H1 (cell line): ENCODE measurements around the gene CSH1. TPM values are rescaled to one million over a fixed set of nuclear protein-coding genes. Genes with fewer than 3 reads are reported as not detected.
"Not testable (repeated sequence)": the region's sequence is repeated elsewhere in the genome, so short reads cannot be mapped to it uniquely, and the experiment has no call there.

Experiments
- CTCF ChIA-PET: fragments of 300-600 bp; sonication (Branson Sonifier 250); formaldehyde crosslinking; loops from one replicate; lab custom pipeline; 2021; ENCODE audit not compliant: partially characterized antibody; lab: Charles Lee
- POLR2A ChIA-PET: fragments of 300-600 bp; sonication (Branson Sonifier 250); formaldehyde crosslinking; loops from one replicate; lab custom pipeline; 2021; ENCODE audit warnings: inconsistent platforms; ENCODE audit not compliant: partially characterized antibody; lab: Charles Lee
- DNase-seq, 2 experiments: peaks; one replicate each; pipeline versions ENCODE4 v3.0.0 to v3.0.0-alpha.2; 2010 to 2022; ENCODE audit warnings: low spot score in 2 of 2, low read depth in 1 of 2, mixed read lengths in 1 of 2
- FAIRE-seq: peaks from 2 replicates; lab custom pipeline; 2011; peaks lifted over from hg19 to GRCh38; lab: Jason Lieb, UNC
- H2AFZ ChIP-seq: 2 replicates; pipeline ENCODE4 v1.8.1; 2012; ENCODE audit warnings: low read length, inconsistent platforms
- H2AK5ac ChIP-seq: 2 replicates; pipeline ENCODE4 v1.6.1; 2013; ENCODE audit warnings: low read depth, low read length
- H2BK120ac ChIP-seq: replicated peaks from 2 replicates; pipeline ENCODE3; 2013; ENCODE audit warnings: low read depth, low read length, inconsistent platforms
- H2BK12ac ChIP-seq: 2 replicates; pipeline ENCODE4 v1.6.1; 2013; ENCODE audit warnings: low read depth, low read length
- H2BK15ac ChIP-seq: 2 replicates; pipeline ENCODE4 v1.6.1; 2013; ENCODE audit warnings: low read length
- H2BK20ac ChIP-seq: 2 replicates; pipeline ENCODE4 v1.6.1; 2013; ENCODE audit warnings: low read length
- H2BK5ac ChIP-seq: 2 replicates; pipeline ENCODE4 v1.6.1; 2013; ENCODE audit warnings: low read depth, low read length
- H3K14ac ChIP-seq: 2 replicates; pipeline ENCODE4 v1.6.1; 2013; ENCODE audit warnings: inconsistent platforms; ENCODE audit not compliant: insufficient read length
- H3K18ac ChIP-seq: 2 replicates; pipeline ENCODE4 v1.6.1; 2013; ENCODE audit warnings: low read length; ENCODE audit errors: extremely low read depth
- H3K23ac ChIP-seq: 2 replicates; pipeline ENCODE4 v1.6.1; 2013; ENCODE audit warnings: inconsistent platforms; ENCODE audit not compliant: insufficient read length
- H3K23me2 ChIP-seq: 2 replicates; pipeline ENCODE4 v1.6.1; 2013; ENCODE audit warnings: low read depth, low read length
- H3K27ac ChIP-seq: 2 replicates; pipeline ENCODE4 v1.6.1; 2011; ENCODE audit warnings: low read depth, low read length, inconsistent platforms
- H3K27me3 ChIP-seq, 4 experiments: replicated peaks in 1 of 4; 1 replicate in 1 of 4; 2 replicates in 3 of 4; pipeline versions ENCODE4 v1.6.1 to v1.8.1; 2011 to 2013; ENCODE audit warnings: low read length in 3 of 4, mild to moderate bottlenecking in 3 of 4, inconsistent platforms in 2 of 4, mixed read lengths in 2 of 4, moderate library complexity in 1 of 4; ENCODE audit not compliant: control insufficient read depth in 3 of 4, insufficient read depth in 3 of 4; ENCODE audit errors: extremely low read depth in 1 of 4
- H3K36me3 ChIP-seq, 4 experiments: 2 replicates each; pipeline versions ENCODE4 v1.6.1 to v1.8.1; 2011 to 2013; ENCODE audit warnings: mild to moderate bottlenecking in 4 of 4, low read length in 3 of 4, moderate library complexity in 2 of 4, control low read depth in 1 of 4, inconsistent platforms in 1 of 4; ENCODE audit not compliant: insufficient read depth in 4 of 4, control insufficient read depth in 2 of 4
- H3K4ac ChIP-seq: replicated peaks from 2 replicates; pipeline ENCODE3; 2013; ENCODE audit warnings: low read length, low read depth, mixed read lengths, inconsistent platforms; ENCODE audit not compliant: insufficient read length
- H3K4me1 ChIP-seq, 4 experiments: replicated peaks in 1 of 4; 1 replicate in 1 of 4; 2 replicates in 3 of 4; pipeline versions ENCODE4 v1.6.1 to v1.8.1; 2011 to 2013; ENCODE audit warnings: low read length in 3 of 4, inconsistent platforms in 2 of 4, mixed read lengths in 1 of 4; ENCODE audit not compliant: insufficient read depth in 4 of 4, control insufficient read depth in 3 of 4
- H3K4me2 ChIP-seq, 2 experiments: 2 replicates each; pipeline versions ENCODE4 v1.6.1 to v1.8.1; 2011 to 2013; ENCODE audit warnings: low read depth in 2 of 2, low read length in 2 of 2, control low read depth in 1 of 2, inconsistent platforms in 1 of 2, mild to moderate bottlenecking in 1 of 2; ENCODE audit not compliant: insufficient read depth in 1 of 2
- H3K4me3 ChIP-seq, 4 experiments: fragments of 200-600, 300-600 bp in 1 of 4; sonication (generic), shearing (Covaris generic), sonication (Bioruptor Twin) in 1 of 4; 2 replicates each; pipeline versions ENCODE4 v1.5.1 to v1.8.1; 2011 to 2016; ENCODE audit warnings: low read length in 4 of 4, low read depth in 3 of 4, control low read depth in 2 of 4, inconsistent platforms in 2 of 4, mild to moderate bottlenecking in 2 of 4, mixed read lengths in 1 of 4, moderate library complexity in 1 of 4; ENCODE audit not compliant: insufficient read depth in 2 of 4; ENCODE audit errors: extremely low read depth in 1 of 4
- H3K56ac ChIP-seq: replicated peaks from 2 replicates; pipeline ENCODE3; 2013; ENCODE audit warnings: low read depth, mild to moderate bottlenecking, mixed read lengths, low read length, inconsistent platforms; ENCODE audit not compliant: insufficient read length
- H3K79me1 ChIP-seq: 2 replicates; pipeline ENCODE4 v1.6.1; 2013; ENCODE audit warnings: low read depth, low read length, control low read depth
- H3K79me2 ChIP-seq, 2 experiments: 2 replicates each; pipeline versions ENCODE4 v1.6.1 to v1.8.1; 2012 to 2013; ENCODE audit warnings: low read length in 2 of 2, mild to moderate bottlenecking in 2 of 2, inconsistent platforms in 1 of 2; ENCODE audit not compliant: insufficient read depth in 2 of 2, control insufficient read depth in 1 of 2
- H3K9ac ChIP-seq, 4 experiments: replicated peaks in 1 of 4; 1 replicate in 1 of 4; 2 replicates in 3 of 4; pipeline versions ENCODE4 v1.6.1 to v1.8.1; 2011 to 2013; ENCODE audit warnings: low read depth in 3 of 4, low read length in 3 of 4, control low read depth in 2 of 4, mild to moderate bottlenecking in 2 of 4, moderate library complexity in 2 of 4, inconsistent platforms in 1 of 4; ENCODE audit errors: extremely low read depth in 1 of 4
- H3K9me3 ChIP-seq, 2 experiments: 2 replicates each; pipeline versions ENCODE4 v1.6.1 to v1.8.1; 2012 to 2013; ENCODE audit warnings: mild to moderate bottlenecking in 2 of 2, moderate library complexity in 2 of 2, control low read depth in 1 of 2, inconsistent platforms in 1 of 2, low read depth in 1 of 2, low read length in 1 of 2, mixed read lengths in 1 of 2; ENCODE audit not compliant: insufficient read depth in 2 of 2
- H4K20me1 ChIP-seq, 2 experiments: replicated peaks in 1 of 2; 2 replicates each; pipeline versions ENCODE3 to v1.8.1; 2011 to 2013; ENCODE audit warnings: inconsistent platforms in 2 of 2, low read length in 2 of 2, mild to moderate bottlenecking in 1 of 2; ENCODE audit not compliant: insufficient read depth in 2 of 2, control insufficient read depth in 1 of 2
- H4K5ac ChIP-seq: 2 replicates; pipeline ENCODE4 v1.6.1; 2013; ENCODE audit warnings: low read length, low read depth, mixed read lengths, inconsistent platforms; ENCODE audit not compliant: insufficient read length
- H4K8ac ChIP-seq: 2 replicates; pipeline ENCODE4 v1.8.0; 2013; ENCODE audit warnings: mild to moderate bottlenecking, moderate library complexity, low read length, inconsistent platforms; ENCODE audit not compliant: insufficient read depth; ENCODE audit errors: extremely low read depth
- H4K91ac ChIP-seq: replicated peaks from 2 replicates; pipeline ENCODE3; 2013; ENCODE audit warnings: low read length, mixed read lengths, inconsistent platforms; ENCODE audit not compliant: insufficient read length
- CREB1 ChIP-seq: IDR thresholded peaks from 2 replicates; pipeline ENCODE4 v1.6.1; 2012; ENCODE audit warnings: inconsistent platforms
- SIRT6 ChIP-seq: IDR thresholded peaks from one replicate; pipeline ENCODE4 v1.7.1; 2012; ENCODE audit warnings: low read length, inconsistent platforms
- WGBS, 2 experiments: shearing (Covaris generic) in 1 of 2; methylation state at CpG; one replicate each; pipeline versions ENCODE4 v1.1.6 to v1.1.7; 2013 to 2015; ENCODE audit warnings: low lambda C conversion rate in 2 of 2, mixed read lengths in 2 of 2, inconsistent platforms in 1 of 2, low coverage in 1 of 2, missing lambda C conversion rate in 1 of 2; ENCODE audit not compliant: insufficient replicate concordance in 2 of 2, insufficient coverage in 1 of 2, insufficient read length in 1 of 2; ENCODE audit errors: extremely low coverage in 1 of 2, missing lambda C conversion rate in 1 of 2; 5-methylcytosine and 5-hydroxymethylcytosine counted together
- polyA plus RNA-seq, 7 experiments: library from polyadenylated mRNA; depleted of rRNA in 3 of 7; stranded (reverse) in 5 of 7; unstranded in 2 of 7; fragments of >200 nt in 5 of 7; fragments of 200-250 nt in 2 of 7; gene quantifications; 1 replicate in 5 of 7; 2 replicates in 1 of 7; 4 replicates in 1 of 7; pipeline versions ENCODE4 v1.2.1 to v1.2.3, GENCODE V29; 2011 to 2013; ENCODE audit warnings: missing spikeins in 2 of 7, mixed read lengths in 2 of 7
- total RNA-seq: library from RNA; stranded (reverse); fragmentation: NEBNext Ultra II Directional; extraction: Animal tissue kit (Norgen Biotek cat#: 25700); gene quantifications from 2 replicates; pipeline ENCODE4 v1.2.1, GENCODE V29; 2021
- TF ChIP-seq, protein P1 (sequence below): IDR thresholded peaks from 2 replicates; pipeline ENCODE4 v1.6.1; 2011; ENCODE audit warnings: low read length, improper control_type of control experiment

Gene CSH1
- total and polyA plus RNA-seq, 2 of the 8 experiments (the other 6 are each of a cell fraction or from before 2014, with no cell fraction given) = 0.12 TPM; not detected in 1

DNA sequence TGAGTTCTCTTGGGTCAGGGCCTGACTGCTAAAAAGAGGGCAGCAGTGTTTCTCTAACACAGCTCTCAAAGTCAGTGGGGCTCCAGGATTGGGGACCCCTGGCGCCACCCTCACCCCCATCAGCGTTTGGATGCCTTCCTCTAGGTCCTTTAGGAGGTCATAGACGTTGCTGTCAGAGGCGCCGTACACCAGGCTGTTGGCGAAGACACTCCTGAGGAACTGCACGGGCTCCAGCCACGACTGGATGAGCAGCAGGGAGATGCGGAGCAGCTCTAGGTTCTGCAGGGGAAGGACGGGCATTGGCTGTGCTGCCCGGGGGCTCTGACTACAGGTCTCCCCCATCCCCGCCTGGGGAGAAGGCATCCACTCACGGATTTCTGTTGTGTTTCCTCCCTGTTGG, 21.3 kb upstream of the CSH1 start (continued):
- TF ChIP-seq, protein P1, sequence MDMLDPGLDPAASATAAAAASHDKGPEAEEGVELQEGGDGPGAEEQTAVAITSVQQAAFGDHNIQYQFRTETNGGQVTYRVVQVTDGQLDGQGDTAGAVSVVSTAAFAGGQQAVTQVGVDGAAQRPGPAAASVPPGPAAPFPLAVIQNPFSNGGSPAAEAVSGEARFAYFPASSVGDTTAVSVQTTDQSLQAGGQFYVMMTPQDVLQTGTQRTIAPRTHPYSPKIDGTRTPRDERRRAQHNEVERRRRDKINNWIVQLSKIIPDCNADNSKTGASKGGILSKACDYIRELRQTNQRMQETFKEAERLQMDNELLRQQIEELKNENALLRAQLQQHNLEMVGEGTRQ = no peak
- TF ChIP-seq CREB1 (no peak), SIRT6 (no peak)

DNA sequence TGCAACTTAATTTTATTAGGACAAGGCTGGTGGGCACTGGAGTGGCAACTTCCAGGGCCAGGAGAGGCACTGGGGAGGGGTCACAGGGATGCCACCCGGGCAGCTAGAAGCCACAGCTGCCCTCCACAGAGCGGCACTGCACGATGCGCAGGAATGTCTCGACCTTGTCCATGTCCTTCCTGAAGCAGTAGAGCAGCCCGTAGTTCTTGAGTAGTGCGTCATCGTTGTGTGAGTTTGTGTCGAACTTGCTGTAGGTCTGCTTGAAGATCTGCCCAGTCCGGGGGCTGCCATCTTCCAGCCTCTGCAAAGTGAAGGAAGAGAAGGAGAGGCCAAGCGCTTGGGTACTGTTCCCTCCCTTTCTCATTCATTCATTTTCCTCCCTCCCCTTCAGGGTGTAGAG, 20.8 kb upstream of the CSH1 start:
- H4K91ac ChIP-seq, H3K56ac ChIP-seq, FAIRE-seq, H3K9me3 ChIP-seq, H4K8ac ChIP-seq, H3K4me3 ChIP-seq, H2BK5ac ChIP-seq, H4K5ac ChIP-seq, H2BK20ac ChIP-seq, H3K4ac ChIP-seq, DNase-seq, H3K36me3 ChIP-seq, H2AK5ac ChIP-seq, H4K20me1 ChIP-seq, H3K4me2 ChIP-seq, H3K4me1 ChIP-seq, H2BK120ac ChIP-seq, H3K18ac ChIP-seq, H3K27ac ChIP-seq, H2AFZ ChIP-seq, H3K14ac ChIP-seq, H3K9ac ChIP-seq, H3K23ac ChIP-seq, H3K79me2 ChIP-seq, H2BK15ac ChIP-seq, H2BK12ac ChIP-seq, H3K27me3 ChIP-seq, H3K79me1 ChIP-seq, H3K23me2 ChIP-seq: not testable (repeated sequence)
- CTCF ChIA-PET = interaction anchor here (0.6 to 11.2 kb wide), 19 partner anchors 10 to 370 kb away, joined by 3 to 270 read pairs (median 17); partner anchors contain the start of genes CD79B, GH2 and ICAM2
- POLR2A ChIA-PET = interaction anchor here (0.9 to 1.6 kb wide), 5 partner anchors 9 to 109 kb away, joined by 3 to 6 read pairs (median 3); no protein-coding TSS in a partner anchor
- 88% methylated on average over 10 of the region's 11 CpGs; no CpG with 5 or more reads in 1 of the 2 experiments for WGBS, 2 experiments
